AML-193 (cell line): Measurements from ENCODE around the gene PHF20.
A peak's percentile ranks its signal among the peaks of the same experiment; 100 is the strongest.
"Not testable (repeated sequence)": the region's sequence is repeated elsewhere in the genome, so short reads cannot be mapped to it uniquely, and the experiment has no call there.

Source experiments
- DNase-seq, 2 experiments: peaks; one replicate each; lab custom pipeline; 2025; lab: John Stamatoyannopoulos, UW

Gene PHF20

GRCh38 chr20:35975576-35976373 lies 204.0 kb downstream of the PHF20 start:
- no peak for DNase-seq

- DNase-seq: peak; percentile 10 to 13
These were observed 206.3 kb downstream of the PHF20 start for GRCh38 chr20:35978041-35978513.

GRCh38 chr20:35979544-35979943 lies 207.7 kb downstream of the PHF20 start:
- no peak for DNase-seq

GRCh38 chr20:35981969-35982368 lies 210.2 kb downstream of the PHF20 start:
- DNase-seq: peak in 1 of 2 experiments; percentile 2

- DNase-seq: no peak
These were observed 212.6 kb downstream of the PHF20 start for GRCh38 chr20:35984382-35984781.

- no peak for DNase-seq
These were observed 214.0 kb downstream of the PHF20 start for GRCh38 chr20:35985806-35986205.

GRCh38 chr20:35988910-35989463 lies 217.2 kb downstream of the PHF20 start:
- DNase-seq: no peak

- DNase-seq: peak; percentile 6 to 20
These were observed 219.4 kb downstream of the PHF20 start for GRCh38 chr20:35991142-35991771.

- peak; percentile 57 to 69 for DNase-seq
These were observed 221.0 kb downstream of the PHF20 start for GRCh38 chr20:35992713-35993335.

- peak; percentile 63 to 77 for DNase-seq
These were observed 223.2 kb downstream of the PHF20 start for GRCh38 chr20:35994994-35995453.

- DNase-seq: not testable (repeated sequence)
These were observed 224.7 kb downstream of the PHF20 start for GRCh38 chr20:35996492-35996891.
